GM19468 (cell line): Measurements from ENCODE around the gene ZNF214.

ENCODE experiments used
- ATAC-seq: cut with Tn5 transposase; IDR thresholded peaks from one replicate; pipeline ENCODE4 v1.9.1; 2021; ENCODE audit warnings: mild to moderate bottlenecking, moderate library complexity, moderate number of reproducible peaks; ENCODE audit not compliant: unreplicated experiment; ENCODE audit errors: extremely low read depth

Gene ZNF214

GRCh38 chr11:7020183-7020917 lies at the start of gene ZNF214, which contains the start of gene NLRP14:
Gene ZNF214 (minus strand): TSS chr11:7020346. CDS start chr11:7002835, 17,511 bp downstream.
Gene NLRP14 (plus strand): TSS chr11:7020479. CDS start chr11:7038587, 18,108 bp downstream.
- no peak for ATAC-seq

- ATAC-seq = no peak
These were observed 42.4 kb upstream of the ZNF214 start for GRCh38 chr11:7062534-7062933.

GRCh38 chr11:7060868-7061267 lies 40.7 kb upstream of the ZNF214 start:
- ATAC-seq = no peak

GRCh38 chr11:7057641-7058040 lies 37.5 kb upstream of the ZNF214 start:
- ATAC-seq = no peak

- no peak for ATAC-seq
These were observed 36.8 kb upstream of the ZNF214 start for GRCh38 chr11:7056828-7057513.

- ATAC-seq = no peak
These were observed 30.0 kb upstream of the ZNF214 start for GRCh38 chr11:7050191-7050590.

GRCh38 chr11:7046474-7047175 lies 26.5 kb upstream of the ZNF214 start:
- no peak for ATAC-seq

GRCh38 chr11:7034019-7034418 lies 13.9 kb upstream of the ZNF214 start:
- no peak for ATAC-seq

- no peak for ATAC-seq
These were observed 12.5 kb upstream of the ZNF214 start for GRCh38 chr11:7032692-7033091.

GRCh38 chr11:7031471-7031871 lies 11.3 kb upstream of the ZNF214 start:
- ATAC-seq = no peak

- no peak for ATAC-seq
These were observed 10.7 kb upstream of the ZNF214 start for GRCh38 chr11:7030836-7031235.

- ATAC-seq = no peak
These were observed 8.0 kb upstream of the ZNF214 start for GRCh38 chr11:7028141-7028540.

- no peak for ATAC-seq
These were observed 1.2 kb upstream of the ZNF214 start for GRCh38 chr11:7021318-7021717.

GRCh38 chr11:7019500-7020182 lies 505 bp downstream of the ZNF214 start:
- no peak for ATAC-seq

GRCh38 chr11:7016011-7016410 lies 4.1 kb downstream of the ZNF214 start:
- ATAC-seq = no peak

- ATAC-seq = no peak
These were observed 6.0 kb downstream of the ZNF214 start for GRCh38 chr11:7014118-7014517.

- no peak for ATAC-seq
These were observed 15.7 kb downstream of the ZNF214 start for GRCh38 chr11:7004482-7004881.

GRCh38 chr11:6995703-6996102 lies 24.4 kb downstream of the ZNF214 start:
- no peak for ATAC-seq

GRCh38 chr11:6992457-6993417 lies 27.4 kb downstream of the ZNF214 start:
- no peak for ATAC-seq
